Measurements from ENCODE around the gene C4orf36. TPM values are rescaled to one million over a fixed set of nuclear protein-coding genes. Genes with fewer than 3 reads are reported as not detected.
"Not testable (repeated sequence)": the region's sequence is repeated elsewhere in the genome, so short reads cannot be mapped to it uniquely, and the experiment has no call there.

Gene C4orf36
- total RNA-seq, 1 donor from 2014 or later: 1.6 TPM

- DNase-seq: no peak
Observed at GRCh38 chr4:86916392-86916791, 24.2 kb upstream of the C4orf36 start.

GRCh38 chr4:86910820-86911684 is 18.8 kb upstream of the C4orf36 start:
- no peak for DNase-seq

DNA sequence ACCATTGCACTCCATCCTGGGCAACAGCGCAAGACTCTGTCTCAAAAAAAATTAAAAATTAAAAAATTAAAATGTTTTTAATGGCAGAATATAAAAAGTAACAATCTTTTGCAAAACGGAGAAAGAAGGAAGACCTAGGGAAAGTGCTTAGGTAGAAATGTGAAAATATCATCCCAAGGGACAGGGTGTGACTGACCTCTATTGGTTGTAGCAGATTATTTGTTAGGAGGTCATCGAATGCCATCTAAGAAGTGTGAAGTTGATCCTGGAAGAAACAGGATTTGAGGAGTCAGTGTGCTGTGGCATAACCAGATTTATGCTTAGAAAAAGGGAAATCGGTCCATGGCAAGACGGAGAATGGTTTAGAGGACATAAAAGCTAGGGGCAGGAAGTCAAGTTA is 18.1 kb upstream of the C4orf36 start:
- DNase-seq: no peak

DNA sequence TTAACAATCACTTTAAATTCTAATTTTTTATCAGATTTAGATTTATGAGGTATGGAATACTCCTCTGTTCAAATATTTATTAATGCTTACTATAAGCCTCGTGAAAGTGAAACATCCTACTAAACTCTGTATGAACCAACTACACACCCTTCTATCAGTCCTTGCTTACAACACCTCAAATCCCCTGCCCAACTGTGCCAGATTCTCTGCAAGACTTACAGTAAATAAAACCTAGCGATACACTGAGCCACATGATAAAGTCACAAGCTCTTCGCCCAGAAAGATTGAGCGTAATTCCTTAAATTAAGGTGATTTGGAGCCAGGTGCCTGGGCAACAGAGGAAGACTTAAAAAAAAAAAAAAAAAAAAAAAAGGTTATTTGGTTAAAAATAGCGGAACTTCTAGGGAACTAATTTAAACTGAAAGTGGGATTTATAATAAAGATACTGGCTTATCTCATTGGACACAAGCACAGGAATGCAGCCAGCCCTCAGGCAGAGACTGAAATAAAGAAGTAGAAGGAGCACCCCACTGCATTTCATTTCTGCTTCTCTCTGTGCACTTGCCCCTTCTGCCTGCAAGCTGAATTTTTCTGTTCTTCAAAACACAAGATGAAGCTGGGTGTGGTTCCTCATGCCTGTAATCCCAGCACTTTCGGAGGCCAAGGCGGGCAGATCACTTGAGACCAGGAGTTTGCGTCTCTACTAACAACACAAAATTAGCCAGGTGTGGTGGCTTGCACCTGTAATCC is 17.5 kb upstream of the C4orf36 start:
- DNase-seq: no peak

GRCh38 chr4:86908251-86908657 is 16.0 kb upstream of the C4orf36 start:
- DNase-seq: no peak

DNA sequence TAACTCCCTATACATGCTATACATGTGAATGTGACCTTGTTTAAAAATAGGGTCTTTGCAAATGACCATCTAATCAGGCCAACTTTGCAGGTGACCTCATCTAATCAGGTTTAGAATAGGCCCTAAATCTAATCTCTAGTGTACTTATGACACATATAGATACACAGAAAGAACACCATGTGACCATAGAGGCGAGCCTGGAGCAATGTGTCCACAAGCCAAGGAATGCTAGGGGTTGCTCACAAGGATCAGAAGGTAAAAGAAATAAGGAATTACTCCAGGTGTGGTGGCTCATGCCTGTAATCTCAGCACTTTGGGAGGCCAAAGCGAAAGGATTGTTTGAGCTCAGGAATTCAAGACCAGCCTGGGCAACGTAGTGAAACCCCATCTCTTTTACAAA is 9.6 kb upstream of the C4orf36 start:
- DNase-seq: no peak

DNA sequence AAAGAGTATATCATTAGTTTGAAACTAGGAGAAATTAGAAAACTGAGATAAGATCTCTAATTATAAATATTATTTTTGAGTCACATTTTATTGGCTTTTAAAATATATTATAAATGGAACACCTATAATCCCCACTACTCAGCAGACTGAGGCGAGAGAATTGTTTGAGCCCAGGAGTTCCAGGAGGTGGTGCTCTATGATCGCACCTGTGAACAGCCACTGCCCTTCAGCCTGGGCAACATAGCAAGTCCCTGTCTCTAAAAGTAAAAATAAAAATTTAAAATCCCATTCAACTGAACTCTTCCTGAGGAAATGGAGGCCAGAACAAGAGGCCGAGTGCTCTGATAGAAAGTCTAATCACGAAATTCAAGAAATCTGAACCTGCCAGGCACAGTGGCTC is 6.3 kb upstream of the C4orf36 start:
- DNase-seq: no peak

GRCh38 chr4:86896596-86896995 is 4.4 kb upstream of the C4orf36 start:
- no peak for DNase-seq

DNA sequence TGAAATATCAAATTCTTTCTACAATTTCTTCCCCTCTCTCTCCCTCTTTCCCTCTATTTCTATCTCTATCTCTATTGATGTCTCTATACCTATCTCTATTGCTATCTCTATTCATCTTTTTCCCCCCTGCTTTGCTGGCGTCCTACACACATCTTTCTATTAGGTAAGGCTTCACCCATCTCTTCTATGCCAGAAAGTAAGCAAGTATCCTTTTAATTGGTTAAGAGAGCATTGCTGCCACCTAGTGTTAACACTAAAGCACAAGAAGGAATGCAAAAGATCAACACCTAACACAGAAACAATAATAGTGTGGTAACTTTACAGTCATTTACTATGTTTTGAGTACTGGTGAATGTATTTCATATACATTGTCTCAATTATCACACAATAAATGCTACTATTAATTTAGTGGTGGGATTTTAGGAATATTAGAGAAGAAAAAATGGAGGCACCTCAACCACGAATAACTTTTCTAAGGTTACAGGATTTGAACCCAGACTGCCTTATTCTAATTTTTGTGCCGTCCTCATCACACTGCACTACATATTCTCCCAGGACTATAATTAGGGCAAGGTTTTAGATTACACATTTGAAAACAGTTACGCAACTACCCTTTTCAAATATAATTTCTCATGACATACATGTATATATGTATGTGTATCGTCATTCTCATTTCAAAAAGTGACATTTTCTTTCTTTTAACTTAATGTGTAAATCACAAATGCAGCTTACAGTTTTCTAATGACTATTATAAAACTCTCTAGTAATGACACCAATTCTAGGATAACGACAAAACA is 3.7 kb upstream of the C4orf36 start:
- DNase-seq: no peak

- no peak for DNase-seq
Observed at GRCh38 chr4:86894455-86894854, 2.2 kb upstream of the C4orf36 start.

- no peak for DNase-seq
Observed at GRCh38 chr4:86893136-86893535, 914 bp upstream of the C4orf36 start.

GRCh38 chr4:86892636-86892960 is 376 bp upstream of the C4orf36 start:
- DNase-seq: no peak

- no peak for DNase-seq
Observed at GRCh38 chr4:86890790-86891189, 1.4 kb downstream of the C4orf36 start.

DNA sequence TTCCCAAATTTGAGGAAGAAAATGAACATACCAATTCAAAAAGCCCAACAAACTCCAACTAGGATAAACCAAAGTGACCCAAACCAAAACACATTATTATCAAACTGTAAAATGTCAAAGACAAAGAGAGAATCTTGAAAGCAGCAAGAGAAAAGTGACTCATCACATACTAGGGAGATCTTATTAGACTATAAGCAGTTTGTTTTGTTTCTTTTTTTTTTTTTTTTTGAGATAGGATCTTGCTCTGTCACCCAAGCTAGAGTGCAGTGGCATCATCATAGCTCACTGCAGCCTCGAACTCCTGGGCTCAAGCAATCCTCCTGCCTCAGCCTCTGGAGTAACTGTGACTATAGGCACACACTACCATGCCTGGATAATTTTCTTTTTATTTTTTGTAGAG is 12.6 kb downstream of the C4orf36 start:
- DNase-seq: no peak

- DNase-seq: no peak
Observed at GRCh38 chr4:86878640-86879039, 13.6 kb downstream of the C4orf36 start.

- DNase-seq: no peak
Observed at GRCh38 chr4:86876894-86877685, 15.1 kb downstream of the C4orf36 start.

DNA sequence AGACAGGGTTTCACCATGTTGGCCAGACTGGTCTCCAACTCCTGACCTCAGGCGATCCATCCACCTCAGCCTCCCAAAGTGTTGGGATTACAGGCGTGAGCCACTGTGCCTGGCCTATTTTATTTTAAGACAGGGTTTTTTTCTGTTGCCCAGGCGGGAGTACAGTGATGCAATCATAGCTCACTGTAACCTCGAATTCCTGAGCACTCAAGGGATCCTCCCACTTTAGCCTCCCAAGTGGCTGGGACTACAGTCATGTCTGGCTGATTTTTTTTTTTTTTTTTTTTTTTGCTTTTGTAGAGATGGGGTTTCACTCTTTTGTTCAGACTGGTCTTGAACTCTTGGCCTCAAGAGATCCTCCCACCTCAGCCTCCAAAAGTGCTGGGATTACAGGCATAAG is 16.8 kb downstream of the C4orf36 start:
- not testable (repeated sequence) for DNase-seq

DNA sequence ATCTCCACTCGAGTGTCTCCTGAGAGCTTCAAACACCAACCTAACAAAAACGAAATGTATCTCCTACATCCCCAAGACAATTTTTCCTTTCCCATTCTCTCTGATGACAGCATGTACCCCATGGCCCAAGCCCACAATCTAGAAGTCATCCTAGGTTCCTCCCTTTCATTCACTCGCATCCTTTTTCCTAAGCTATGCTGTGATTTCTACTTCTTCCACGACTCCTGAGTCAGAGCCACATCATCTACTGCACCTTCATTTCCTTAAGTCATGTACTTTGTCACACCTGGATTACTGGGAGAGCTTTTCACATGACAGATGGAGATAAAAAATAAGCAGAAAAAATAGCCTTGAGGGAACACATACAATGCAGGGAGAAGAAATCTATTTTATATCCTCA is 20.1 kb downstream of the C4orf36 start:
- no peak for DNase-seq

- DNase-seq: no peak
Observed at GRCh38 chr4:86870442-86871069, 21.7 kb downstream of the C4orf36 start.

- DNase-seq: no peak
Observed at GRCh38 chr4:86857341-86858052, 34.7 kb downstream of the C4orf36 start.

GRCh38 chr4:86856896-86857295 is 35.3 kb downstream of the C4orf36 start:
- no peak for DNase-seq

All from occipital lobe (tissue), 2 donors.